Measurements from ENCODE around the gene ITPR2. TPM values are rescaled to one million over a fixed set of nuclear protein-coding genes. Genes with fewer than 3 reads are reported as not detected.
"Not testable (repeated sequence)": the region's sequence is repeated elsewhere in the genome, so short reads cannot be mapped to it uniquely, and the experiment has no call there.

The ITPR2 gene
- total RNA-seq, 3 donors from 2014 or later (not counting 1 experiment from before 2014, with no cell fraction given), result 59.1 to 70.7 (median 68.2) TPM

GRCh38 chr12:26435069-26435404 is 398.0 kb downstream of the ITPR2 start:
- no peaks in the 10 kb centered on the region for H3K4me1 ChIP-seq (ENCODE audit: control insufficient read depth, insufficient read depth, low read length)
- no peak overlapping the region for H3K4me3 Mint-ChIP-seq
- ATAC-seq (no peak), DNase-seq (no peak)
- no peaks in the 10 kb centered on the region for H3K9me3 ChIP-seq (ENCODE audit: control insufficient read depth, insufficient read depth, low read length)
- H3K4me1 Mint-ChIP-seq, result no peaks in the 10 kb centered on the region
- H3K36me3 Mint-ChIP-seq, result no peaks in the 10 kb centered on the region
- H3K9me3 Mint-ChIP-seq, result no peaks in the 10 kb centered on the region
- H3K27me3 ChIP-seq (ENCODE audit: control insufficient read depth, insufficient read depth, low read length), result no peaks in the 10 kb centered on the region
- intact Hi-C loops (cut with micrococcal nuclease), result no loop called here
- H3K36me3 ChIP-seq (ENCODE audit: control insufficient read depth, insufficient read depth, low read length), result peaks cover 9% of the 10 kb centered on the region
- 92% methylated on average over 1 of the region's 1 CpG for WGBS (ENCODE audit: insufficient coverage)
- H3K27me3 Mint-ChIP-seq (ENCODE audit: low read depth in 2 of 2), result no peaks in the 10 kb centered on the region
- H3K4me3 ChIP-seq (ENCODE audit: low read length), result no peak overlapping the region
- TF ChIP-seq CTCF (IDR thresholded peaks at IDR 0.05), result no peak
- H3K27ac ChIP-seq (ENCODE audit: low read length), result no peak overlapping the region
- H3K27ac Mint-ChIP-seq, result no peak overlapping the region

- Histone ChIP-seq H3K4me1 (ENCODE audit: control insufficient read depth, insufficient read depth, low read length) (no peaks in the 10 kb centered on the region), H3K36me3 (ENCODE audit: control insufficient read depth, insufficient read depth, low read length) (peaks cover 9% of the 10 kb centered on the region), H3K27me3 (ENCODE audit: control insufficient read depth, insufficient read depth, low read length) (no peaks in the 10 kb centered on the region), H3K9me3 (ENCODE audit: control insufficient read depth, insufficient read depth, low read length) (no peaks in the 10 kb centered on the region), H3K4me3 (ENCODE audit: low read length) (no peak overlapping the region), H3K27ac (ENCODE audit: low read length) (no peak overlapping the region)
- TF ChIP-seq CTCF (IDR thresholded peaks at IDR 0.05), result no peak
- H3K4me3 Mint-ChIP-seq, result no peak overlapping the region
- intact Hi-C loops (cut with micrococcal nuclease), result no loop called here
- H3K4me1 Mint-ChIP-seq, result no peaks in the 10 kb centered on the region
- 96% methylated on average over 2 of the region's 4 CpGs for WGBS (ENCODE audit: insufficient coverage)
- no peak overlapping the region for H3K27ac Mint-ChIP-seq
- ATAC-seq, result peak in 1 of 3 donors; percentile 48
- DNase-seq, result peak in 1 of 2 donors; percentile 17
- H3K36me3 Mint-ChIP-seq, result no peaks in the 10 kb centered on the region
- H3K9me3 Mint-ChIP-seq, result no peaks in the 10 kb centered on the region
- no peaks in the 10 kb centered on the region for H3K27me3 Mint-ChIP-seq (ENCODE audit: low read depth in 2 of 2)
Measured at GRCh38 chr12:26434299-26435068, 398.5 kb downstream of the ITPR2 start.

GRCh38 chr12:26433701-26434100 is 399.3 kb downstream of the ITPR2 start:
- H3K9me3 Mint-ChIP-seq; H3K27ac Mint-ChIP-seq; H3K4me3 Mint-ChIP-seq; H3K4me3 ChIP-seq (ENCODE audit: low read length); H3K27me3 Mint-ChIP-seq (ENCODE audit: low read depth in 2 of 2); intact Hi-C loops (cut with micrococcal nuclease); H3K36me3 ChIP-seq (ENCODE audit: control insufficient read depth, insufficient read depth, low read length); H3K27me3 ChIP-seq (ENCODE audit: control insufficient read depth, insufficient read depth, low read length); H3K4me1 Mint-ChIP-seq; H3K27ac ChIP-seq (ENCODE audit: low read length); ATAC-seq; DNase-seq; H3K9me3 ChIP-seq (ENCODE audit: control insufficient read depth, insufficient read depth, low read length); H3K4me1 ChIP-seq (ENCODE audit: control insufficient read depth, insufficient read depth, low read length); H3K36me3 Mint-ChIP-seq: not testable (repeated sequence)
- 60% methylated on average over 1 of the region's 1 CpG for WGBS (ENCODE audit: insufficient coverage)

GRCh38 chr12:26431211-26431610 is 401.8 kb downstream of the ITPR2 start:
- H3K27ac ChIP-seq (ENCODE audit: low read length), result no peak overlapping the region
- no peak for TF ChIP-seq CTCF (IDR thresholded peaks at IDR 0.05)
- peaks cover 4% of the 10 kb centered on the region for H3K36me3 ChIP-seq (ENCODE audit: control insufficient read depth, insufficient read depth, low read length)
- H3K4me1 Mint-ChIP-seq, result no peaks in the 10 kb centered on the region
- ATAC-seq, result no peak
- no peak overlapping the region for H3K27ac Mint-ChIP-seq
- intact Hi-C loops (cut with micrococcal nuclease), result no loop called here
- H3K27me3 ChIP-seq (ENCODE audit: control insufficient read depth, insufficient read depth, low read length), result no peaks in the 10 kb centered on the region
- H3K4me1 ChIP-seq (ENCODE audit: control insufficient read depth, insufficient read depth, low read length), result no peaks in the 10 kb centered on the region
- no peaks in the 10 kb centered on the region for H3K9me3 ChIP-seq (ENCODE audit: control insufficient read depth, insufficient read depth, low read length)
- no peaks in the 10 kb centered on the region for H3K36me3 Mint-ChIP-seq
- WGBS (ENCODE audit: insufficient coverage), result 34% methylated on average over 3 of the region's 3 CpGs
- no peak overlapping the region for H3K4me3 ChIP-seq (ENCODE audit: low read length)
- H3K9me3 Mint-ChIP-seq, result no peaks in the 10 kb centered on the region
- DNase-seq, result no peak
- H3K4me3 Mint-ChIP-seq, result no peak overlapping the region
- H3K27me3 Mint-ChIP-seq (ENCODE audit: low read depth in 2 of 2), result no peaks in the 10 kb centered on the region

- H3K27ac ChIP-seq (ENCODE audit: low read length); H3K36me3 ChIP-seq (ENCODE audit: control insufficient read depth, insufficient read depth, low read length); H3K27ac Mint-ChIP-seq; H3K4me1 Mint-ChIP-seq; H3K4me3 ChIP-seq (ENCODE audit: low read length); ATAC-seq; H3K9me3 Mint-ChIP-seq; DNase-seq; H3K4me1 ChIP-seq (ENCODE audit: control insufficient read depth, insufficient read depth, low read length); H3K9me3 ChIP-seq (ENCODE audit: control insufficient read depth, insufficient read depth, low read length); H3K27me3 ChIP-seq (ENCODE audit: control insufficient read depth, insufficient read depth, low read length); H3K4me3 Mint-ChIP-seq; H3K36me3 Mint-ChIP-seq; H3K27me3 Mint-ChIP-seq (ENCODE audit: low read depth in 2 of 2); intact Hi-C loops (cut with micrococcal nuclease): not testable (repeated sequence)
Measured at GRCh38 chr12:26430596-26430995, 402.4 kb downstream of the ITPR2 start.
